Measurements from ENCODE around the gene GLP1R.
"Not testable (repeated sequence)": the region's sequence is repeated elsewhere in the genome, so short reads cannot be mapped to it uniquely, and the experiment has no call there.

DNA sequence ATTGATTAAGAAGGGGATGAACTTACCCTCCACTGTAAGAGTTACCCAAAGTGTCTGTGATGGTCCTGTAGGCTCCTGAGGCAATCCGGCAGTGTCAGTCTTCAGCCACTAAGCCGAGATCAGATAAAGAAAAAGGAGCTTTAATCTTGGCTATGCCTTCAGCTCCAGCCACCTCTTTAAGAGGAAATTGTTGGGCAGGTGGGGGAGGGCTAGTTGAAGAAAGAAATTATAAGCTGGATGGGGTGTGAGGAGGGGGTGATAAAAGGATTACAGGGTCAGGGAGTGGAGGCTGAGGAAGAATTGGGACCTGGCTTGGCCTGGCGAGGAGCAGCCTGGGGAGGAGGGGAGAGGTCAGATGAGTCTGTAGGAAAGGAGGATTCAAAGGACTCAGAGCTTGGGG is 86.2 kb downstream of the GLP1R start:
- TF ChIP-seq POLR2AphosphoS5, CTCF, EP300 (IDR thresholded peaks at IDR 0.05): not testable (repeated sequence)

Data from stomach (tissue), 4 donors.